GM23338 (cell line): ENCODE measurements around the gene MTA1. TPM values are rescaled to one million over a fixed set of nuclear protein-coding genes. Genes with fewer than 3 reads are reported as not detected.

Experiments used
- ZNF462 ChIP-seq: fragments of 250-450 bp; sonication (Bioruptor Pico); IDR thresholded peaks from 2 replicates; pipeline ENCODE4 v1.5.0; 2020; ENCODE audit warnings: mild to moderate bottlenecking, moderate library complexity
- polyA plus RNA-seq: library from polyadenylated mRNA; unstranded; fragments of >200 nt; fragmentation: Nextera tagmentation; extraction: Ambion mirVana; gene quantifications from 2 replicates; pipeline ENCODE4 v1.2.1, GENCODE V29; 2016
- total RNA-seq: library from RNA; depleted of rRNA; stranded (reverse); fragments of >200 nt; shearing (Covaris generic); gene quantifications from 2 replicates; pipeline ENCODE4 v1.2.3, GENCODE V29; 2014; rRNA removed

Gene MTA1
- total and polyA plus RNA-seq, 2 experiments from 2014 or later: 53.3 to 126 TPM

GRCh38 chr14:105519946-105520698 lies 100.5 kb downstream of the MTA1 start (continued):
- TF ChIP-seq ZNF462: no peak

Other genes with a start within 250 kb of the MTA1 start
- gene NUDT14, start 238.5 kb upstream of the MTA1 start, total RNA-seq: 13.6 and 14.8 TPM in 2 replicates
- gene NUDT14, start 238.5 kb upstream of the MTA1 start, polyA plus RNA-seq: 38.4 and 41.0 TPM in 2 replicates
- 11.6 and 12.1 TPM in 2 replicates for gene BTBD6, start 171.3 kb upstream of the MTA1 start, total RNA-seq
- gene BTBD6, start 171.3 kb upstream of the MTA1 start, polyA plus RNA-seq: 2.2 and 3.2 TPM in 2 replicates
- 27.8 and 29.9 TPM in 2 replicates for gene BRF1, start 118.8 kb upstream of the MTA1 start, total RNA-seq
- gene BRF1, start 118.8 kb upstream of the MTA1 start, polyA plus RNA-seq: 7.6 and 8.6 TPM in 2 replicates
- gene PACS2, start 105.1 kb upstream of the MTA1 start, total RNA-seq: 67.7 and 79.0 TPM in 2 replicates
- gene PACS2, start 105.1 kb upstream of the MTA1 start, polyA plus RNA-seq: 22.5 and 27.5 TPM in 2 replicates
- gene TEX22, start 21.3 kb upstream of the MTA1 start, total RNA-seq: 0.21 and 0.54 TPM in 2 replicates
- 0.10 and 0.21 TPM in 2 replicates for gene TEX22, start 21.3 kb upstream of the MTA1 start, polyA plus RNA-seq
- 3.4 and 5.0 TPM in 2 replicates for gene CRIP2, start 55.0 kb downstream of the MTA1 start, total RNA-seq
- 9.6 and 12.3 TPM in 2 replicates for gene CRIP2, start 55.0 kb downstream of the MTA1 start, polyA plus RNA-seq
- 0.80 and 7.7 TPM in 2 replicates for gene CRIP1, start 67.1 kb downstream of the MTA1 start, total RNA-seq
- 8.4 and 13.2 TPM in 2 replicates for gene CRIP1, start 67.1 kb downstream of the MTA1 start, polyA plus RNA-seq
- gene TEDC1, start 71.4 kb downstream of the MTA1 start, total RNA-seq: 3.9 and 16.3 TPM in 2 replicates
- gene TEDC1, start 71.4 kb downstream of the MTA1 start, polyA plus RNA-seq: 4.1 and 5.9 TPM in 2 replicates
- gene TMEM121, start 106.8 kb downstream of the MTA1 start, total RNA-seq: 0.93 and 1.3 TPM in 2 replicates
- 0.13 and 0.42 TPM in 2 replicates for gene TMEM121, start 106.8 kb downstream of the MTA1 start, polyA plus RNA-seq